ENCODE results near the gene CDK6. TPM values are rescaled to one million over a fixed set of nuclear protein-coding genes. Genes with fewer than 3 reads are reported as not detected.
"Not testable (repeated sequence)": the region's sequence is repeated elsewhere in the genome, so short reads cannot be mapped to it uniquely, and the experiment has no call there.

CDK6 gene
- total RNA-seq, 4 donors from 2014 or later: 12.9 to 32.7 (median 21.6) TPM

GRCh38 chr7:92763636-92764423 is 72.5 kb downstream of the CDK6 start:
- in situ Hi-C loops (cut with MboI; ENCODE audit: low pct_ligation_motif_present in 1 of 4, low pct_unique_long_range_greater_than_20kb in 1 of 4, low sequenced_read_pairs in 3 of 4) (no loop called here), intact Hi-C loops (cut with DNase I; ENCODE audit: low total_unique reads) (loop anchor here (10.0 kb wide), 1 partner anchor 49 kb away; no protein-coding TSS in a partner anchor)
- no peak for DNase-seq
- Histone ChIP-seq H3K9me3 (no peaks in the 10 kb centered on the region), H3K36me3 (no peaks in the 10 kb centered on the region), H3K27me3 (no peaks in the 10 kb centered on the region), H3K4me1 (peaks cover 0 to 33% (median 18%) of the 10 kb centered on the region in 4 donors), H3K27ac (no peak overlapping the region), H3K4me3 (no peak overlapping the region)
- TF ChIP-seq POLR2A (IDR thresholded peaks at IDR 0.05): no peak
- no peak for TF ChIP-seq POLR2AphosphoS5 (IDR thresholded peaks at IDR 0.05)
- TF ChIP-seq EP300 (IDR thresholded peaks at IDR 0.05; ENCODE audit: low read depth): no peak
- TF ChIP-seq CTCF (IDR thresholded peaks at IDR 0.05): no peak
- WGBS, 2 donors (ENCODE audit: low coverage in 1 of 2): 84 to 100% methylated on average over 1 to 4 of the region's 4 CpGs

DNA sequence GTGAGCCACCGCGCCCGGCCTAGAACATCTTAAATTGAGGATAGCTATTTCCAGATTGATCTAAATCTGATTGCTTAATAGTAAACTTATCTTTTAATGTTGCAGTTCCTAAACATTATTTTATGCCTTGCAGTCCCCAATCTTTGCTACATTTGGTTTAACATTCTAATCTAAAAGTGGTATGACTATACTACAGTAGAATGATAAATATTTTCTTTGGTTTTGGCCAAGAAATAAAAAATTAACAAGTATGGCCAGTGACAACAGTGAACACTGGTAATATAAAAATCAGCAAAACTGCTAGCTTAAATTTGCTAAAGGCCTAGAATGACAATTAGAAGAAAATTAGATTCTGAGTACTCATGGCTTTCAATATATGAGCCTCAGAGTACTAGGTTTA is 73.5 kb downstream of the CDK6 start:
- Histone ChIP-seq H3K27ac (no peak overlapping the region), H3K9me3 (no peaks in the 10 kb centered on the region), H3K36me3 (no peaks in the 10 kb centered on the region), H3K4me3 (no peak overlapping the region), H3K27me3 (no peaks in the 10 kb centered on the region), H3K4me1 (peaks cover 0 to 28% (median 15%) of the 10 kb centered on the region in 4 donors)
- intact Hi-C loops (cut with DNase I; ENCODE audit: low total_unique reads): loop anchor here (10.0 kb wide), 1 partner anchor 48 kb away; no protein-coding TSS in a partner anchor
- DNase-seq: no peak
- in situ Hi-C loops (cut with MboI; ENCODE audit: low pct_ligation_motif_present in 1 of 4, low pct_unique_long_range_greater_than_20kb in 1 of 4, low sequenced_read_pairs in 3 of 4): no loop called here
- WGBS, 2 donors (ENCODE audit: low coverage in 1 of 2): 97% methylated on average over 3 of the region's 3 CpGs
- TF ChIP-seq POLR2AphosphoS5 (IDR thresholded peaks at IDR 0.05) (no peak), CTCF (IDR thresholded peaks at IDR 0.05) (no peak), POLR2A (IDR thresholded peaks at IDR 0.05) (no peak), EP300 (IDR thresholded peaks at IDR 0.05; ENCODE audit: low read depth) (no peak)

- TF ChIP-seq POLR2A (IDR thresholded peaks at IDR 0.05) (no peak), POLR2AphosphoS5 (IDR thresholded peaks at IDR 0.05) (no peak), CTCF (IDR thresholded peaks at IDR 0.05) (no peak), EP300 (IDR thresholded peaks at IDR 0.05; ENCODE audit: low read depth) (no peak)
- H3K36me3 ChIP-seq: no peaks in the 10 kb centered on the region
- H3K27ac ChIP-seq: no peak overlapping the region
- intact Hi-C loops (cut with DNase I; ENCODE audit: low total_unique reads) (loop anchor here (10.0 kb wide), 1 partner anchor 47 kb away; no protein-coding TSS in a partner anchor), in situ Hi-C loops (cut with MboI; ENCODE audit: low pct_ligation_motif_present in 1 of 4, low pct_unique_long_range_greater_than_20kb in 1 of 4, low sequenced_read_pairs in 3 of 4) (no loop called here)
- no peak for DNase-seq
- H3K27me3 ChIP-seq: no peaks in the 10 kb centered on the region
- peaks cover 0 to 15% (median 7%) of the 10 kb centered on the region in 4 donors for H3K4me1 ChIP-seq
- H3K4me3 ChIP-seq: no peak overlapping the region
- no peaks in the 10 kb centered on the region for H3K9me3 ChIP-seq
Observed at GRCh38 chr7:92761391-92762097, 74.8 kb downstream of the CDK6 start.

- in situ Hi-C loops (cut with MboI; ENCODE audit: low pct_ligation_motif_present in 1 of 4, low pct_unique_long_range_greater_than_20kb in 1 of 4, low sequenced_read_pairs in 3 of 4) (no loop called here), intact Hi-C loops (cut with DNase I; ENCODE audit: low total_unique reads) (no loop called here)
- Histone ChIP-seq H3K27ac (no peak overlapping the region), H3K4me1 (peaks cover 0 to 6% (median 0%) of the 10 kb centered on the region in 4 donors), H3K4me3 (no peak overlapping the region), H3K9me3 (no peaks in the 10 kb centered on the region), H3K27me3 (no peaks in the 10 kb centered on the region), H3K36me3 (no peaks in the 10 kb centered on the region)
- TF ChIP-seq POLR2A (IDR thresholded peaks at IDR 0.05): no peak
- no peak for TF ChIP-seq EP300 (IDR thresholded peaks at IDR 0.05; ENCODE audit: low read depth)
- TF ChIP-seq CTCF (IDR thresholded peaks at IDR 0.05): no peak
- TF ChIP-seq POLR2AphosphoS5 (IDR thresholded peaks at IDR 0.05): no peak
- WGBS, 2 donors (ENCODE audit: low coverage in 1 of 2): 86 to 100% methylated on average over 2 of the region's 2 CpGs
- no peak for DNase-seq
Observed at GRCh38 chr7:92758796-92759431, 77.5 kb downstream of the CDK6 start.

GRCh38 chr7:92757311-92757910 is 79.0 kb downstream of the CDK6 start:
- H3K4me3 ChIP-seq; H3K4me1 ChIP-seq; H3K27ac ChIP-seq; intact Hi-C loops (cut with DNase I; ENCODE audit: low total_unique reads); H3K9me3 ChIP-seq; H3K27me3 ChIP-seq; DNase-seq; in situ Hi-C loops (cut with MboI; ENCODE audit: low pct_ligation_motif_present in 1 of 4, low pct_unique_long_range_greater_than_20kb in 1 of 4, low sequenced_read_pairs in 3 of 4); H3K36me3 ChIP-seq: not testable (repeated sequence)
- 86 to 94% methylated on average over 3 of the region's 3 CpGs for WGBS, 2 donors (ENCODE audit: low coverage in 1 of 2)

Data from transverse colon (tissue), 4 donors.